ENCODE data around the gene KCNMA1.

The KCNMA1 gene

GRCh38 chr10:77649333-77650331, 12.0 kb upstream of the KCNMA1 start:
- no peak overlapping the region for H3K4me3 ChIP-seq (ENCODE audit: low read length)
- no peak overlapping the region for H2AFZ ChIP-seq (ENCODE audit: low read depth, low read length)
- no peaks in the 10 kb centered on the region for H3K9me3 ChIP-seq (ENCODE audit: low read length)
- no peaks in the 10 kb centered on the region for H3K36me3 ChIP-seq (ENCODE audit: insufficient read depth, low read length)
- H3K4me1 ChIP-seq (ENCODE audit: insufficient read depth, low read length) = peaks cover 2% of the 10 kb centered on the region
- no peaks in the 10 kb centered on the region for H3K27me3 ChIP-seq (ENCODE audit: insufficient read depth, low read length)

DNA sequence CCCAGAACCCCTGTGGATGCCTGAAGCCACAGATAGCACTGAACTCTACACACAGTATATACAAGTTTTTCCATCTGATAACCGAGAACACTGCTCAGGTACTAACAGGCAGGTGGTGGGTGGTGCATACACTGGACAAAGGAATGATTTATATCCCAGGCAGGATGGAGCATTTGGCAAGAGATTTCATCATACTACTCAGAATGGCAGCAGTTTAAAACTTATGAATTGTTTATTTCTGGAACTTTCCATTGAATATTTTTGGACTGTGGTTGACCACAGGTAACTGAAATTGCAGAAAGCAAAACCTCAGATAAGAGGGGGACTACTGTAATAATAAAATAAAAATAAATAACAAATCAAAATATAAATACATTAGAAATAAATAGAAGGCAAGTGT, 10.9 kb upstream of the KCNMA1 start:
- H2AFZ ChIP-seq (ENCODE audit: low read depth, low read length) = no peak overlapping the region
- no peaks in the 10 kb centered on the region for H3K27me3 ChIP-seq (ENCODE audit: insufficient read depth, low read length)
- no peaks in the 10 kb centered on the region for H3K9me3 ChIP-seq (ENCODE audit: low read length)
- peaks cover 2% of the 10 kb centered on the region for H3K4me1 ChIP-seq (ENCODE audit: insufficient read depth, low read length)
- no peak overlapping the region for H3K4me3 ChIP-seq (ENCODE audit: low read length)
- no peaks in the 10 kb centered on the region for H3K36me3 ChIP-seq (ENCODE audit: insufficient read depth, low read length)

DNA sequence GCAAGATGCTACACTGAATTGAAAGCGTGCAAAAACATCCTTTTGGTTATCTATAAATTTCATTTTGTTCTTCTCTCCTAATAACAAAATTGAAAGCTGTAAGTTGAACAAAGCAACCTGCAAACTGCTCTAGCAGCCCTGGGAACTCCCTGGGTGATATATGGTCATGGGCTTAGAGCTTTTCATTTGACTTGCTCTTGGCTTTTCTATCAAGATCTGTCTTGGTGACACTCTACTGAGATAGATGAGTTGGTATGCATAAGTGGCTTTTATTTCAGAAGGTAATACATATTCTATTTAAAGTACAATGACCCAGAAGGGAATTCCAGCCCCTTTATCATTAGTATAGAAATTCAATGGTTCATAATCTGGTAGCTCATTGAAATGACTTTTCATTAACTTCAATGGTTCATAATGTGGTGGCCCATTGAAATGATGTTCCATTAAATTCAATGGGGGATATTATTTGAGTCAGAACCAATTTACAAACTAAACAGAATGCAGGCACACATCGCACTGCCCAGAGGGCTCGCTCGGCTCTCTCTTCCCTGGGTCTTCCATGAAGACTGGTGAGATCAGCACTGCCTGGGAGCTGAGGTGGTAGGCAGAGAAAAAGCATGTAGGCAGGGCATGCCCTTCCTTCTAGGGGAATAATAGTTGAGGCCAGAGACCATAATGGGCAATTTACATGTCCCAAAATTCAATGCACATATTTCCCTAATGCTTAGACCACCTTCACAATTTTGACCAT, 10.1 kb upstream of the KCNMA1 start:
- Histone ChIP-seq H3K4me3 (ENCODE audit: low read length) (no peak overlapping the region), H3K27me3 (ENCODE audit: insufficient read depth, low read length) (no peaks in the 10 kb centered on the region), H3K36me3 (ENCODE audit: insufficient read depth, low read length) (no peaks in the 10 kb centered on the region), H2AFZ (ENCODE audit: low read depth, low read length) (no peak overlapping the region), H3K9me3 (ENCODE audit: low read length) (no peaks in the 10 kb centered on the region), H3K4me1 (ENCODE audit: insufficient read depth, low read length) (peaks cover 2% of the 10 kb centered on the region)

DNA sequence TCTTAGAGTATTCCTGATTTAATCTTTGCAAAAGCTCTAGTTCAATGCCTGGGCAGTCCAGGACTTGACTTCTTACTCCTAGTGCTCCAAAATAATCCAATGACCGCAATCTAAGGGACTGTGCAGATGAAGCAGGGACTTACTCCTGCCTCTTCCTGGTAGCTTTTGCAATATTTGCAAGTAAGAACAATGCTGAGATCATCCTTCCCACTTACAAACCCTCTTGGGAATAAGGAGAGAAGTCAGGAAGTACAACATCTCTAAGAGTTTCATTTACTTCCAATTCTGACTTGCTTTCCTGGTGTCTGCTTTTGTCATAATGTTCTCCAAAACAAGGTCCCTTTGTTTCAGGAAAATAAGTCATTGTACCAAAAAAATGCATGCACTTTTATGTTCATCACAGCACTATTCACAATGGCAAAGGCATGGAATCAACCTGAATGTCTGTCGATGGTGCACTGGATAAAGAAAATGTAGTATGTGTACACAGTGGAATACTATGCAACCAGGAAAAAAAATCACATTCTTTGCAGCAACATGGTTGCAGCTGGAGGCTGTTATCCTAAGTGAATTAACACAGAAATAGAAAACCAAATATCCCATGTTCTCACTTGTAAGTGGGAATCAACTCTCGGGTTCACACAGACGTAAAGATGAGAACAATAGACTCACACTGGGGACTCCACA, 7.1 kb upstream of the KCNMA1 start:
- Histone ChIP-seq H3K4me1 (ENCODE audit: insufficient read depth, low read length) (peaks cover 2% of the 10 kb centered on the region), H3K27me3 (ENCODE audit: insufficient read depth, low read length) (peaks cover 15% of the 10 kb centered on the region), H3K36me3 (ENCODE audit: insufficient read depth, low read length) (no peaks in the 10 kb centered on the region), H2AFZ (ENCODE audit: low read depth, low read length) (no peak overlapping the region), H3K9me3 (ENCODE audit: low read length) (no peaks in the 10 kb centered on the region), H3K4me3 (ENCODE audit: low read length) (no peak overlapping the region)

DNA sequence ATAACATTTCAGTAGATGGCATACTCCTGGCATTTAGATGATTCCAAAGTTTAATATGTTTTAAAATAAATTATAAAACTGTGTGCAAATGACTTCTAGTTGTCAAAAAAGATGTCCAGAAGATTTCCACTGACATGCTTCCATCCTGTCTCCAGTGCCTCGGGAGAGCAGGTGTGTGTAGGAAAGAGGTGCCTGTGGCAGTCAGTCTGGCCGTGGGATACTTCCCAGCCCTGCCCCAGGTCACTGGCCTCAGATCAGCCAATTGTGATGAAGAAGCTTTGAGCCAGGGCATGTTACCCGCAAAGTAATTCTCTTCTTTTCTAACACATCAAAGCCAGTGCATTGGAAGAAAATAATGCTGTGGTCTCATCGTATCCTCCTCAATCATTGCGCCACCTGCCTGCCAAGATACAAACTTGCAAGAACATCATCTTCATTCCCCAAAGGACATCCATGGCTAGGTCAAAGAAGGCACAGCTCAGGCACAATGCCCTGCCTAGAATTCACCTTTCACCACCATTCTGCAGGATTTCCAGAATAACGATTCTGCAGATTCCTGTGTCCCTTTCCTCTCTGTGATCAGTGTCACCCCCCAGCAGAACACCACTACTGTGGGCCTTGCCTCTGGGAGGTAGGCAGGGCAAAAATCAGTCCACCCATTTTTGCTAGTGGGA, 6.3 kb upstream of the KCNMA1 start:
- H2AFZ ChIP-seq (ENCODE audit: low read depth, low read length) = no peak overlapping the region
- no peaks in the 10 kb centered on the region for H3K36me3 ChIP-seq (ENCODE audit: insufficient read depth, low read length)
- no peaks in the 10 kb centered on the region for H3K4me1 ChIP-seq (ENCODE audit: insufficient read depth, low read length)
- no peaks in the 10 kb centered on the region for H3K9me3 ChIP-seq (ENCODE audit: low read length)
- H3K4me3 ChIP-seq (ENCODE audit: low read length) = no peak overlapping the region
- H3K27me3 ChIP-seq (ENCODE audit: insufficient read depth, low read length) = peaks cover 23% of the 10 kb centered on the region

GRCh38 chr10:77641788-77642397, 4.3 kb upstream of the KCNMA1 start:
- H3K27me3 ChIP-seq (ENCODE audit: insufficient read depth, low read length) = peaks cover 38% of the 10 kb centered on the region

GRCh38 chr10:77641344-77641743, 3.7 kb upstream of the KCNMA1 start:
- no peaks in the 10 kb centered on the region for H3K9me3 ChIP-seq (ENCODE audit: low read length)
- no peak overlapping the region for H2AFZ ChIP-seq (ENCODE audit: low read depth, low read length)
- H3K27me3 ChIP-seq (ENCODE audit: insufficient read depth, low read length) = peaks cover 43% of the 10 kb centered on the region
- peaks cover 5% of the 10 kb centered on the region for H3K4me1 ChIP-seq (ENCODE audit: insufficient read depth, low read length)
- no peaks in the 10 kb centered on the region for H3K36me3 ChIP-seq (ENCODE audit: insufficient read depth, low read length)
- H3K4me3 ChIP-seq (ENCODE audit: low read length) = no peak overlapping the region

More at GRCh38 chr10:77641788-77642397, 4.3 kb upstream of the KCNMA1 start:
- Histone ChIP-seq H3K36me3 (ENCODE audit: insufficient read depth, low read length) (no peaks in the 10 kb centered on the region), H3K9me3 (ENCODE audit: low read length) (no peaks in the 10 kb centered on the region), H3K4me1 (ENCODE audit: insufficient read depth, low read length) (peaks cover 5% of the 10 kb centered on the region), H3K4me3 (ENCODE audit: low read length) (no peak overlapping the region), H2AFZ (ENCODE audit: low read depth, low read length) (no peak overlapping the region)

- Histone ChIP-seq H3K27me3 (ENCODE audit: insufficient read depth, low read length) (peaks cover 55% of the 10 kb centered on the region), H3K36me3 (ENCODE audit: insufficient read depth, low read length) (no peaks in the 10 kb centered on the region), H3K4me1 (ENCODE audit: insufficient read depth, low read length) (peaks cover 5% of the 10 kb centered on the region), H3K4me3 (ENCODE audit: low read length) (no peak overlapping the region), H3K9me3 (ENCODE audit: low read length) (no peaks in the 10 kb centered on the region), H2AFZ (ENCODE audit: low read depth, low read length) (no peak overlapping the region)
Observed at GRCh38 chr10:77640167-77640566, 2.6 kb upstream of the KCNMA1 start.

- Histone ChIP-seq H3K36me3 (ENCODE audit: insufficient read depth, low read length) (no peaks in the 10 kb centered on the region), H3K4me1 (ENCODE audit: insufficient read depth, low read length) (peaks cover 5% of the 10 kb centered on the region), H2AFZ (ENCODE audit: low read depth, low read length) (no peak overlapping the region), H3K9me3 (ENCODE audit: low read length) (no peaks in the 10 kb centered on the region), H3K27me3 (ENCODE audit: insufficient read depth, low read length) (peaks cover 59% of the 10 kb centered on the region), H3K4me3 (ENCODE audit: low read length) (no peak overlapping the region)
Observed at GRCh38 chr10:77639756-77640155, 2.1 kb upstream of the KCNMA1 start.

DNA sequence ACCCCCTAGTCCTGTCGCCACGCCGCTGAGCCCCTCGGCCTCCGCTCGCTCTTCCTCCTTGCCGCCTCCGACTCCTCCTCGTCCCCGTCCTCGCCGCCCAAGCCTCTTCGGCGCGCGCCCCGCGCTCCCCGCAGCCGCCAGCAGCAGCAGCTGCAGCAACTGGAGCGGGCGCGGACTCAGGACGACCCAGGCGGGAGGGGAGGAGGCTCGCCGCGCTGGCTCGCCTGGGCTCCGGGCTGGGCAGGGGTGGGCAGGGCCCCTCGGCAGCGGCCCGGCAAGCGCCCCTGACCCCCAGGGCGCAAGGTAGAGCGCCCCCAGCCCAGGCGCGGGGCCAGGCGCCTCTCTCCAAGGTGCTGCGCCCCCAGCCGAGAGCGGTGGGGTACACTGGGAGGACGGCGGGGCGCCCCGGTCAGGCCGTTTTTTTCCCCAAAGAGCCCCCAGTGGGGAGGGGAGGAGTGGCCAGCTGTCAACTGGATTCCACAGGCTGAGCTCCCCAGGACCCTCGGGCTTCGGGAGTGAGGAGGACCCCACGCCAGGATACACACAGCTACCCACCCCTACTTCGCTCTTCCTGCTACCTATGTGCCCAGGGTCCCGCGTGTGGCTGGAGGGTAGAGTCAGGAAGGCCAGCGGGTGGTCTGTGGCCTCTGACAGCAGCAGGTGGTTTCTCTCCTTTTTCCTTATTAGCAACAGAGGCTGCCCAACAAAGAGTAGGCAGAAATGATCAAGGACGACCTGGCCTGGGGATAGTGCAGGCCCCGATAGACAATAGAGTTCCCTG, 903 bp upstream of the KCNMA1 start:
- Histone ChIP-seq H3K4me3 (ENCODE audit: low read length) (peak overlapping the region; percentile 34), H3K4me1 (ENCODE audit: insufficient read depth, low read length) (peaks cover 5% of the 10 kb centered on the region), H3K27me3 (ENCODE audit: insufficient read depth, low read length) (peaks cover 71% of the 10 kb centered on the region), H2AFZ (ENCODE audit: low read depth, low read length) (peak overlapping the region; percentile 52), H3K9me3 (ENCODE audit: low read length) (no peaks in the 10 kb centered on the region), H3K36me3 (ENCODE audit: insufficient read depth, low read length) (no peaks in the 10 kb centered on the region)

DNA sequence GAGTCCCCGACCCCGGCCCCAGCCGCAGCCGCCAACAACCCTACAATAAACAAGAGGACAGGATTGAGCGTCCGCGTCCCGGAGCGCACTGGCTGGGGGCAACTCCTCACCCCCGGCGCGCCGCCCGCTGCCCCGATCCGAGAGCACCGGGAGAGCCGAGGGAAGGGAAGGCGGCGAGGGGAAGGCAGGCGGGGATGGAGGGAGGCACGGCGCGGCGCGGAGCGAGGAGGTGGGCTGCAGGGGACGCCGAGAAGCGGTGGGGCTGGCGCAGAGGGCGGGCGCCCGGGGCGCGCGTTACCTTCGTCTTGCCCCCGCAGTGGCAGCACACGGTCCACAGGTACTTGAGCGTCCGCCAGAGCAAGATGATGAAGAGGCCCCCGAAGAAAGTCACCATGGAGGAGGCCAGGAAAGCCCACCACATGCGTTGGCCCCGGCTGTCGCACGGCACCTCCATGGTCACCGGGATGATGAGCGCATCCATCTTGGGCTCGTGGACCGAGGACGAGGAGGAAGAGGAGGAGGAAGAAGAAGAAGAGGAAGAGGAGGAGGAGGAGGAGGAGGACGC, 559 bp downstream of the KCNMA1 start:
- peak overlapping the region; percentile 12 for H2AFZ ChIP-seq (ENCODE audit: low read depth, low read length)
- H3K9me3 ChIP-seq (ENCODE audit: low read length) = no peaks in the 10 kb centered on the region
- peak overlapping the region; percentile 33 for H3K4me3 ChIP-seq (ENCODE audit: low read length)
- H3K27me3 ChIP-seq (ENCODE audit: insufficient read depth, low read length) = peaks cover 79% of the 10 kb centered on the region
- peaks cover 5% of the 10 kb centered on the region for H3K4me1 ChIP-seq (ENCODE audit: insufficient read depth, low read length)
- H3K36me3 ChIP-seq (ENCODE audit: insufficient read depth, low read length) = no peaks in the 10 kb centered on the region
